ENCODE results near the gene CHMP2A. TPM values are rescaled to one million over a fixed set of nuclear protein-coding genes. Genes with fewer than 3 reads are reported as not detected.
A peak's percentile ranks its signal among the peaks of the same experiment; 100 is the strongest.
"Not testable (repeated sequence)": the region's sequence is repeated elsewhere in the genome, so short reads cannot be mapped to it uniquely, and the experiment has no call there.

Gene CHMP2A
- total RNA-seq, 4 donors from 2014 or later = 90.0 to 146 (median 128) TPM

GRCh38 chr19:58545286-58546018 is 9.5 kb downstream of the CHMP2A start:
- H3K4me1 ChIP-seq = peaks cover 0 to 36% (median 23%) of the 10 kb centered on the region in 4 donors
- WGBS, 2 donors = 7% methylated on average over 16 to 20 of the region's 21 CpGs
- no peak for DNase-seq (ENCODE audit: low spot score in 2 of 2)
- peaks cover 0 to 1% of the 10 kb centered on the region in 2 donors for H3K27me3 ChIP-seq
- H3K4me3 ChIP-seq = peak overlapping the region; percentile 73 to 99 (median 90)
- no peaks in the 10 kb centered on the region for H3K9me3 ChIP-seq
- peak overlapping the region; percentile 77 to 97 (median 88) for H3K27ac ChIP-seq
- TF ChIP-seq CTCF (IDR thresholded peaks at IDR 0.05) = no peak
- H3K36me3 ChIP-seq = peaks cover 8 to 40% (median 29%) of the 10 kb centered on the region in 3 donors

GRCh38 chr19:58544591-58545285 is 10.2 kb downstream of the CHMP2A start:
- DNase-seq (ENCODE audit: low spot score in 2 of 2) = no peak
- H3K27ac ChIP-seq = peak overlapping the region; percentile 94 to 97 (median 96)
- peaks cover 0 to 5% of the 10 kb centered on the region in 2 donors for H3K27me3 ChIP-seq
- peaks cover 4 to 33% (median 22%) of the 10 kb centered on the region in 3 donors for H3K36me3 ChIP-seq
- TF ChIP-seq EP300 (IDR thresholded peaks at IDR 0.05) (no peak), CTCF (IDR thresholded peaks at IDR 0.05) (no peak), POLR2A (IDR thresholded peaks at IDR 0.05) (no peak)
- H3K4me1 ChIP-seq = peaks cover 0 to 34% (median 23%) of the 10 kb centered on the region in 4 donors
- WGBS, 2 donors = 0 to 1% methylated on average over 5 to 22 of the region's 92 CpGs
- H3K9me3 ChIP-seq = no peaks in the 10 kb centered on the region
- H3K4me3 ChIP-seq = peak overlapping the region; percentile 73 to 99 (median 90)

DNA sequence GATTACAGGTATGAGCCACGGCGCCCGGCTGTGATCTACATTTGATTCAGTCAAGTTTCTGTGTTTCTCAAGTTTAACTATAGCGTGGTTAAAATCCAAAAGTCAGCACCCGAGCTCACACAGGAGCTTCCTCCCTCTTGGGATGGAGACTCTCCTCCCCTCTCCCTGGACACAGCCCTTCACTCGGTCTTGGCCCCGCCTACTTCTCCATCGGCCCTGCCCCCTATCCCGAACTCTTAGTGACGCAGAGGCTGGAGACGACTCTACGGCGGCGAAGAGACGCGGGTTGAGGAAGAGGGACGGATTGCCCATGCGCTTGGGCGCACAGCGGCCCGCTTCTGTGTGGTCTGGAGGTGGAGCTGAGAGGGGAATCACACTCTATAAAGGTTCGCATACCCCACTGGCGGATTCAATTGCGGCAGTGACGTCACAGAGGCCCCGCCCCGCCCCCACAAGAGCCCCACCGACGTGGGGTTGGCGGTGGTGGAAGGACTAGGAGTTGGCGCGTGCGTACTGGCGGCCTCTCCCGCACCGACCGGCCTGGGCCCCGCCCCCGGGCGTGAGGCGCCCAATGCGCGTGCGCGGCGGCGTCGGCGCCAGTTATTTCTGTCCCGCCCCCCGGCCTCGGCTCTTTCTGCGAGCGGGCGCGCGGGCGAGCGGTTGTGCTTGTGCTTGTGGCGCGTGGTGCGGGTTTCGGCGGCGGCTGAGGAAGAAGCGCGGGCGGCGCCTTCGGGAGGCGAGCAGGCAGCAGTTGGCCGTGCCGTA is 10.9 kb downstream of the CHMP2A start, which contains the start of gene TRIM28:
TSS of gene TRIM28 (plus strand) at position 239 of the 765 bp plus-strand sequence. CDS start 694 bp downstream, outside the sequence.
- peaks cover 0 to 25% (median 15%) of the 10 kb centered on the region in 3 donors for H3K36me3 ChIP-seq
- WGBS, 2 donors = 0% methylated on average over 21 to 28 of the region's 73 CpGs
- H3K27ac ChIP-seq = peak within 1 kb of the TSS; percentile 94 to 97 (median 96)
- H3K9me3 ChIP-seq = no peaks in the 10 kb centered on the region
- peaks cover 0 to 34% (median 23%) of the 10 kb centered on the region in 4 donors for H3K4me1 ChIP-seq
- peaks cover 0 to 11% of the 10 kb centered on the region in 2 donors for H3K27me3 ChIP-seq
- DNase-seq (ENCODE audit: low spot score in 2 of 2) = peak; percentile 95 to 98
- TF ChIP-seq CTCF (IDR thresholded peaks at IDR 0.05) (peak in 2 of 5 experiments; percentile 49 to 62), EP300 (IDR thresholded peaks at IDR 0.05) (peak; percentile 87 to 95), POLR2A (IDR thresholded peaks at IDR 0.05) (peak; percentile 93 to 99)
- H3K4me3 ChIP-seq = peak within 1 kb of the TSS; percentile 73 to 99 (median 90)

DNA sequence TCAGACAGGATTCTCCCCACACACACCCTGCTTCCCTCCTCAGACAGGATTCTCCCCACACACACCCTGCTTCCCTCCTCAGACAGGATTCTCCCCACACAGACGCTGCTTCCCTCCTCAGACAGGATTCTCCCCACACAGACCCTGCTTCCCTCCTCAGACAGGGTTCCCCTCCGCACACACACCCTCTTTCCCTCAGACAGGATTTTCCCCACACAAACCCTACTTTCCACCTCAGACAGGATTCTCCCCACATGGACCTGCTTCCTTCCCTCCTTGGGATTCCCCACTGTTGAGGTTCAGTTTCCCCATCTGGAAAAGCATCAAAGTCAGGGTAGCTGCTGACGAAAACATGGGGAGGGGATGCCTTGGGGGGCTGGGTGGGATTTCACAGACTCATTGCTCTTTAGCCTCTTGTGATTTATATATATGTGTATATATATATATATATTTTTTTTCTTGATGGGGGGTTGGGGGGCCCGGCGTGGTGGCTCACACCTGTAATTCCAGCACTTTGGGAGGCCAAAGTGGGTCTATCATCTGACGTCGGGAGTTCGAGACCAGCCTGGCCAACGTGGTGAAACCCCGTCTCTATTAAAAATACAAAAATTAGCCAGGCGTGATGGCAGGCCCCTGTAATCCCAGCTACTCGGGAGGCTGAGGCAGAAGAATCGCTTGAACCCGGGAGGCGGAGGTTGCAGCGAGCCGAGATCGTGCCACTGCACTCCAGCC is 12.1 kb downstream of the CHMP2A start:
- Histone ChIP-seq H3K4me3 (peak overlapping the region; percentile 36 to 99 (median 90)), H3K36me3 (peaks cover 0 to 13% (median 3%) of the 10 kb centered on the region in 3 donors), H3K27me3 (peaks cover 0 to 23% of the 10 kb centered on the region in 2 donors), H3K27ac (peak overlapping the region in 3 of 4 donors; percentile 94 to 97 (median 96)), H3K4me1 (peaks cover 0 to 41% (median 26%) of the 10 kb centered on the region in 4 donors)
- DNase-seq (ENCODE audit: low spot score in 2 of 2); H3K9me3 ChIP-seq: not testable (repeated sequence)
- WGBS, 2 donors = 84 to 86% methylated on average over 18 of the region's 18 CpGs

- not testable (repeated sequence) for H3K27ac ChIP-seq; H3K36me3 ChIP-seq; H3K4me3 ChIP-seq; DNase-seq (ENCODE audit: low spot score in 2 of 2); H3K9me3 ChIP-seq
- peaks cover 0 to 14% (median 6%) of the 10 kb centered on the region in 4 donors for H3K4me1 ChIP-seq
- peaks cover 0 to 36% of the 10 kb centered on the region in 2 donors for H3K27me3 ChIP-seq
These were observed 15.7 kb downstream of the CHMP2A start for GRCh38 chr19:58539169-58539559.
